ENCODE results near the gene P2RX3. TPM values are rescaled to one million over a fixed set of nuclear protein-coding genes. Genes with fewer than 3 reads are reported as not detected.

P2RX3 gene
- total and polyA plus RNA-seq, 2 experiments from 2014 or later, result 0.15 to 0.35 TPM

GRCh38 chr11:57335343-57336110, 2.6 kb upstream of the P2RX3 start, which contains the start of gene SSRP1 (continued):
- TF ChIP-seq REST (IDR thresholded peaks at IDR 0.05; ENCODE audit: unreplicated experiment) (no peak), ETS1 (IDR thresholded peaks at IDR 0.05) (peak; percentile 59), ZNF331 (CRISPR knock-in tag; IDR thresholded peaks at IDR 0.05; ENCODE audit: low read depth) (no peak)

- Histone ChIP-seq H3K27ac (ENCODE audit: low read depth) (no peak overlapping the region), H3F3A (replicated peaks; ENCODE audit: low read depth) (no peaks in the 10 kb centered on the region), H3K27me3 (ENCODE audit: insufficient read depth) (peaks cover 4% of the 10 kb centered on the region; the same call in 1 of the 2 replicates), H3K79me2 (replicated peaks; ENCODE audit: insufficient read depth) (peaks cover 37% of the 10 kb centered on the region), H4K20me1 (replicated peaks; ENCODE audit: insufficient read depth) (peaks cover 11% of the 10 kb centered on the region; the same call in 1 of the 2 replicates), H3K9me2 (ENCODE audit: insufficient read depth) (no peaks in the 10 kb centered on the region), H2AFZ (peak overlapping the region; percentile 77; the same call in 1 of the 2 replicates), H3K4me3 (peak overlapping the region; percentile 96), H3K4me1 (ENCODE audit: insufficient read depth) (peaks cover 37% of the 10 kb centered on the region), H3K36me3 (ENCODE audit: insufficient read depth) (peaks cover 23% of the 10 kb centered on the region), H3K4me2 (peak overlapping the region; percentile 99)
- peaks cover 49% of the 10 kb centered on the region for H3K4me1 Mint-ChIP-seq
- ATAC-seq, result no peak
- peak overlapping the region; percentile 97 for H3K4me3 Mint-ChIP-seq
- peaks cover 39% of the 10 kb centered on the region for H3K36me3 Mint-ChIP-seq (ENCODE audit: low read depth)
- H3K9me3 Mint-ChIP-seq, result no peaks in the 10 kb centered on the region
- H3K27ac Mint-ChIP-seq, result peak overlapping the region; percentile 98
- peaks cover 13% of the 10 kb centered on the region for H3K27me3 Mint-ChIP-seq (ENCODE audit: insufficient read depth, low read depth, poor library complexity)
- no peak for DNase-seq (ENCODE audit: low spot score)
- TF ChIP-seq STAT1 (IDR thresholded peaks at IDR 0.05; ENCODE audit: unreplicated experiment) (no peak), ZNF462 (CRISPR knock-in tag; IDR thresholded peaks at IDR 0.05) (no peak), CTCF (conservative IDR thresholded peaks at IDR 0.05; ENCODE audit: low read depth in 2 of 2) (no peak), EZH2phosphoT487 (IDR thresholded peaks at IDR 0.05; ENCODE audit: unreplicated experiment) (no peak)
Observed at GRCh38 chr11:57336111-57336666, 2.0 kb upstream of the P2RX3 start.
